Measurements from ENCODE around the gene ULBP2.

- TF ChIP-seq CTCF (IDR thresholded peaks at IDR 0.05) (no peak), POLR2A (IDR thresholded peaks at IDR 0.05) (no peak)
Measured at GRCh38 chr6:149913085-149913484, 28.7 kb upstream of the ULBP2 start.
